GM12874 (cell line): ENCODE results near the gene SOCS7.
A peak's percentile ranks its signal among the peaks of the same experiment; 100 is the strongest.

Experiments
- TF ChIP-seq, protein P1 (sequence below): IDR thresholded peaks from 2 replicates; pipeline ENCODE4 v1.5.1; 2011; ENCODE audit warnings: low read depth, mild to moderate bottlenecking, control low read depth, low read length, moderate library complexity; ENCODE audit not compliant: insufficient read depth

The SOCS7 gene

DNA sequence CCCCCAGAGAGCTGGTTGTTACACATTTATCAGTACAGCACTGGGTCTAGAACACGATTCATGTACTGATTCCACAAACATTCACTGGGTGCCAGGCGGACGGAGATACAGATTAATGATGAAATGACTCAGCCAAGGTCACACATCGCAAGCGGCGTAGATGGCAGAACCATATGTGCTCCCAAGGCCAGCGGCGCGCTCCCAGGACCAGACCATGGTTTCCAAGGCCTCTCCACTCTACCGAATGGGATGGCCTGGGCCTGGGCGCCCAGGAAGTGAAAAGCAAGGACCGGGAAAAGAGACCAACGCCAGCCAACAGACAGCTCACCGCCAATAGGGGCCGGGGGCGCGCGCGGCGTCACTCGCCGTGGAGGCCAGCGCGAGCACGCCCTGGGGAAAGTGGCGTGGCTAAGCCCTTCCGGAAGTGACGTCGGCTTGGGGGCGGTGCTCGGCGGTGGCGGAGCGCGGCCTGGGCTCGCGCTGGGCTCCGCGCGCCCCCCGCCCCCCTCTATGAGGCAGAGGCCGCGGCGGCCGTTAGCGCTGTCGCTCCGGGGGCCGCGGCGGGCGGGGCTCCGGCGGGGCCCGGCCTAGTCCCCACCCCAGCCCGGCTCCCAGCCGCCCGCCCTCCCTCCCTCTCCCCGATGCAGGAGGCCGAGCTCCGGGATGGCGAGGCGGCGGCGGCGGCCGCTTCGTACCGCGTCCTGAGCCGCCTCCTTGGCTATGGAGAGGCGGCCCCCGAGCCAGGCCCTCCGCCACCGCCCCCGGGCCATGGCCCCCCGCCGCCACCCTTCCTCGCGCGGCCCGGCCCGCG is at the start of gene SOCS7:
TSS of gene SOCS7 (plus strand) at position 433 of the 811 bp plus-strand sequence. CDS start at position 642, 209 bp downstream.
- TF ChIP-seq, protein P1, sequence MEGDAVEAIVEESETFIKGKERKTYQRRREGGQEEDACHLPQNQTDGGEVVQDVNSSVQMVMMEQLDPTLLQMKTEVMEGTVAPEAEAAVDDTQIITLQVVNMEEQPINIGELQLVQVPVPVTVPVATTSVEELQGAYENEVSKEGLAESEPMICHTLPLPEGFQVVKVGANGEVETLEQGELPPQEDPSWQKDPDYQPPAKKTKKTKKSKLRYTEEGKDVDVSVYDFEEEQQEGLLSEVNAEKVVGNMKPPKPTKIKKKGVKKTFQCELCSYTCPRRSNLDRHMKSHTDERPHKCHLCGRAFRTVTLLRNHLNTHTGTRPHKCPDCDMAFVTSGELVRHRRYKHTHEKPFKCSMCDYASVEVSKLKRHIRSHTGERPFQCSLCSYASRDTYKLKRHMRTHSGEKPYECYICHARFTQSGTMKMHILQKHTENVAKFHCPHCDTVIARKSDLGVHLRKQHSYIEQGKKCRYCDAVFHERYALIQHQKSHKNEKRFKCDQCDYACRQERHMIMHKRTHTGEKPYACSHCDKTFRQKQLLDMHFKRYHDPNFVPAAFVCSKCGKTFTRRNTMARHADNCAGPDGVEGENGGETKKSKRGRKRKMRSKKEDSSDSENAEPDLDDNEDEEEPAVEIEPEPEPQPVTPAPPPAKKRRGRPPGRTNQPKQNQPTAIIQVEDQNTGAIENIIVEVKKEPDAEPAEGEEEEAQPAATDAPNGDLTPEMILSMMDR = no peak

- TF ChIP-seq, protein P1 = no peak
These were observed 36.1 kb upstream of the SOCS7 start for GRCh38 chr17:38315497-38315896.

GRCh38 chr17:38317081-38317480 is 34.6 kb upstream of the SOCS7 start:
- TF ChIP-seq, protein P1 = no peak

GRCh38 chr17:38320482-38320881 is 31.2 kb upstream of the SOCS7 start:
- TF ChIP-seq, protein P1 = no peak

- TF ChIP-seq, protein P1 = peak; percentile 79
These were observed 29.4 kb upstream of the SOCS7 start for GRCh38 chr17:38322156-38322779.

GRCh38 chr17:38322897-38323296 is 28.7 kb upstream of the SOCS7 start:
- TF ChIP-seq, protein P1 = no peak

- TF ChIP-seq, protein P1 = no peak
These were observed 27.4 kb upstream of the SOCS7 start for GRCh38 chr17:38324141-38324697.
